OCI-LY1 (cell line): ENCODE data around the gene ATXN1L.

Source experiments
- EZH2 ChIP-seq: fragments of 200-600 bp; sonication (generic), shearing (Covaris generic); IDR thresholded peaks from 2 replicates; pipeline ENCODE4 v1.8.0; 2017; ENCODE audit warnings: borderline replicate concordance, mixed run types, mild to moderate bottlenecking, antibody characterized with exemption, low read length, moderate library complexity, mixed read lengths
- TF ChIP-seq, protein P1 (sequence below): fragments of 200-600 bp; sonication (generic), shearing (Covaris generic); IDR thresholded peaks from 2 replicates; pipeline ENCODE4 v1.5.1; 2017; ENCODE audit warnings: mild to moderate bottlenecking, antibody characterized with exemption, low read length, moderate library complexity, mixed read lengths

DNA sequence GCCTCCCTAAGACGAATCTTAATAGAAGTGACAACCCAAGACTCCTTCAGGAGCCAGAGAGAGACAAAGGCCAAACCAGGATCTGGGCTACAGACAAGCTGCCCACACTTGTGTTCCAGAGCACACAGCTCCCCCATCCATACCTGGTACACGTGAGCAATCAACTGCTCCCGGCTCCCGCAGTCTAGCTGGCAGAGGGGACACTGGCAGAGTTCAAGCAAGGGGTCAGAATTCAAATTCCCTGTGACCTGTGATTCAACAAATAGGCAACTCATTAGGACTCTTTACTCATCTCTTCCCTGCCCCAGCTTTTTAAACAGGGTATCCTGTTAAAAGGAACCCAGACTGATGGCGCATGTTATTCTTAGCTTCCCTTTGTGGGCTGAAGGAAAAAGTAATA is 18.2 kb downstream of the ATXN1L start:
- TF ChIP-seq, protein P1, sequence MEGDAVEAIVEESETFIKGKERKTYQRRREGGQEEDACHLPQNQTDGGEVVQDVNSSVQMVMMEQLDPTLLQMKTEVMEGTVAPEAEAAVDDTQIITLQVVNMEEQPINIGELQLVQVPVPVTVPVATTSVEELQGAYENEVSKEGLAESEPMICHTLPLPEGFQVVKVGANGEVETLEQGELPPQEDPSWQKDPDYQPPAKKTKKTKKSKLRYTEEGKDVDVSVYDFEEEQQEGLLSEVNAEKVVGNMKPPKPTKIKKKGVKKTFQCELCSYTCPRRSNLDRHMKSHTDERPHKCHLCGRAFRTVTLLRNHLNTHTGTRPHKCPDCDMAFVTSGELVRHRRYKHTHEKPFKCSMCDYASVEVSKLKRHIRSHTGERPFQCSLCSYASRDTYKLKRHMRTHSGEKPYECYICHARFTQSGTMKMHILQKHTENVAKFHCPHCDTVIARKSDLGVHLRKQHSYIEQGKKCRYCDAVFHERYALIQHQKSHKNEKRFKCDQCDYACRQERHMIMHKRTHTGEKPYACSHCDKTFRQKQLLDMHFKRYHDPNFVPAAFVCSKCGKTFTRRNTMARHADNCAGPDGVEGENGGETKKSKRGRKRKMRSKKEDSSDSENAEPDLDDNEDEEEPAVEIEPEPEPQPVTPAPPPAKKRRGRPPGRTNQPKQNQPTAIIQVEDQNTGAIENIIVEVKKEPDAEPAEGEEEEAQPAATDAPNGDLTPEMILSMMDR, result no peak
- no peak for TF ChIP-seq EZH2
